Activated naive CD4-positive, alpha-beta T cell treated with anti-CD3 and anti-CD28 coated beads, Interleukin-2, amount 50 U/mL, for 24 hours (primary cell): Measurements from ENCODE around the gene SUCLA2.
A peak's percentile ranks its signal among the peaks of the same experiment; 100 is the strongest.
"Not testable (repeated sequence)": the region's sequence is repeated elsewhere in the genome, so short reads cannot be mapped to it uniquely, and the experiment has no call there.

Source experiments
- H3K27ac Mint-ChIP-seq: one replicate; pipeline ENCODE4 v1.8.0; 2021; ENCODE audit warnings: mild to moderate bottlenecking, mixed read lengths
- H3K27me3 Mint-ChIP-seq: one replicate; pipeline ENCODE4 v1.8.0; 2021; ENCODE audit warnings: mixed read lengths
- H3K36me3 Mint-ChIP-seq: one replicate; pipeline ENCODE4 v1.8.0; 2021; ENCODE audit warnings: mixed read lengths
- H3K4me1 Mint-ChIP-seq: one replicate; pipeline ENCODE4 v1.8.0; 2021; ENCODE audit warnings: mixed read lengths
- H3K4me3 Mint-ChIP-seq: one replicate; pipeline ENCODE4 v1.8.0; 2021; ENCODE audit warnings: mild to moderate bottlenecking, mixed read lengths
- H3K9me3 Mint-ChIP-seq: one replicate; pipeline ENCODE4 v1.8.0; 2021; ENCODE audit warnings: mixed read lengths

SUCLA2 gene

GRCh38 chr13:48009284-48009683, 8.2 kb upstream of the SUCLA2 start:
- H3K36me3 Mint-ChIP-seq: peaks cover 15% of the 10 kb centered on the region
- H3K4me1 Mint-ChIP-seq: no peaks in the 10 kb centered on the region
- no peak overlapping the region for H3K27ac Mint-ChIP-seq
- H3K4me3 Mint-ChIP-seq: no peak overlapping the region
- no peaks in the 10 kb centered on the region for H3K27me3 Mint-ChIP-seq
- H3K9me3 Mint-ChIP-seq: no peaks in the 10 kb centered on the region

- no peak overlapping the region for H3K4me3 Mint-ChIP-seq
- H3K9me3 Mint-ChIP-seq: no peaks in the 10 kb centered on the region
- H3K4me1 Mint-ChIP-seq: peaks cover 4% of the 10 kb centered on the region
- no peaks in the 10 kb centered on the region for H3K27me3 Mint-ChIP-seq
- H3K27ac Mint-ChIP-seq: no peak overlapping the region
- peaks cover 12% of the 10 kb centered on the region for H3K36me3 Mint-ChIP-seq
Observed at GRCh38 chr13:48006396-48006795, 5.3 kb upstream of the SUCLA2 start.

GRCh38 chr13:48004201-48004600, 3.1 kb upstream of the SUCLA2 start:
- H3K36me3 Mint-ChIP-seq: peaks cover 7% of the 10 kb centered on the region
- no peaks in the 10 kb centered on the region for H3K9me3 Mint-ChIP-seq
- peaks cover 22% of the 10 kb centered on the region for H3K4me1 Mint-ChIP-seq
- H3K4me3 Mint-ChIP-seq: no peak overlapping the region
- H3K27me3 Mint-ChIP-seq: no peaks in the 10 kb centered on the region
- H3K27ac Mint-ChIP-seq: no peak overlapping the region

- H3K9me3 Mint-ChIP-seq, H3K27me3 Mint-ChIP-seq, H3K36me3 Mint-ChIP-seq: not testable (repeated sequence)
- Mint-ChIP-seq H3K27ac (peak overlapping the region; percentile 77), H3K4me1 (peaks cover 41% of the 10 kb centered on the region), H3K4me3 (peak overlapping the region; percentile 96)
Observed at GRCh38 chr13:48001999-48002398, 926 bp upstream of the SUCLA2 start.

GRCh38 chr13:48000559-48001113, 437 bp downstream of the SUCLA2 start:
- Mint-ChIP-seq H3K4me3 (peak overlapping the region; percentile 96), H3K27ac (peak overlapping the region; percentile 77), H3K27me3 (no peaks in the 10 kb centered on the region), H3K4me1 (peaks cover 43% of the 10 kb centered on the region), H3K36me3 (peaks cover 7% of the 10 kb centered on the region), H3K9me3 (no peaks in the 10 kb centered on the region)

- no peaks in the 10 kb centered on the region for H3K27me3 Mint-ChIP-seq
- no peak overlapping the region for H3K27ac Mint-ChIP-seq
- H3K9me3 Mint-ChIP-seq: no peaks in the 10 kb centered on the region
- H3K4me3 Mint-ChIP-seq: peak overlapping the region; percentile 96
- H3K36me3 Mint-ChIP-seq: peaks cover 6% of the 10 kb centered on the region
- peaks cover 43% of the 10 kb centered on the region for H3K4me1 Mint-ChIP-seq
Observed at GRCh38 chr13:47999973-48000372, 1.1 kb downstream of the SUCLA2 start.

- Mint-ChIP-seq H3K27ac (peak overlapping the region; percentile 68), H3K27me3 (no peaks in the 10 kb centered on the region), H3K4me3 (no peak overlapping the region), H3K9me3 (no peaks in the 10 kb centered on the region), H3K4me1 (peaks cover 47% of the 10 kb centered on the region), H3K36me3 (peaks cover 11% of the 10 kb centered on the region)
Observed at GRCh38 chr13:47997384-47997783, 3.7 kb downstream of the SUCLA2 start.

GRCh38 chr13:47991859-47992258, 9.2 kb downstream of the SUCLA2 start:
- Mint-ChIP-seq H3K36me3 (peaks cover 23% of the 10 kb centered on the region), H3K27me3 (no peaks in the 10 kb centered on the region), H3K4me3 (no peak overlapping the region), H3K4me1 (peaks cover 19% of the 10 kb centered on the region), H3K9me3 (no peaks in the 10 kb centered on the region), H3K27ac (no peak overlapping the region)

- Mint-ChIP-seq H3K36me3 (peaks cover 27% of the 10 kb centered on the region), H3K27ac (no peak overlapping the region), H3K4me1 (peaks cover 18% of the 10 kb centered on the region), H3K4me3 (no peak overlapping the region), H3K9me3 (no peaks in the 10 kb centered on the region), H3K27me3 (no peaks in the 10 kb centered on the region)
Observed at GRCh38 chr13:47990920-47991466, 10.1 kb downstream of the SUCLA2 start.

GRCh38 chr13:47990427-47990826, 10.6 kb downstream of the SUCLA2 start:
- Mint-ChIP-seq H3K4me1 (peaks cover 18% of the 10 kb centered on the region), H3K27me3 (no peaks in the 10 kb centered on the region), H3K36me3 (peaks cover 30% of the 10 kb centered on the region), H3K9me3 (no peaks in the 10 kb centered on the region), H3K27ac (no peak overlapping the region), H3K4me3 (no peak overlapping the region)

- Mint-ChIP-seq H3K4me1 (peaks cover 7% of the 10 kb centered on the region), H3K27ac (no peak overlapping the region), H3K4me3 (no peak overlapping the region), H3K36me3 (peaks cover 40% of the 10 kb centered on the region), H3K9me3 (peaks cover 7% of the 10 kb centered on the region), H3K27me3 (no peaks in the 10 kb centered on the region)
Observed at GRCh38 chr13:47983070-47983469, 18.0 kb downstream of the SUCLA2 start.

- H3K4me1 Mint-ChIP-seq: peaks cover 7% of the 10 kb centered on the region
- H3K27ac Mint-ChIP-seq: no peak overlapping the region
- H3K9me3 Mint-ChIP-seq: peaks cover 16% of the 10 kb centered on the region
- H3K27me3 Mint-ChIP-seq: no peaks in the 10 kb centered on the region
- peaks cover 48% of the 10 kb centered on the region for H3K36me3 Mint-ChIP-seq
- H3K4me3 Mint-ChIP-seq: no peak overlapping the region
Observed at GRCh38 chr13:47976325-47976724, 24.7 kb downstream of the SUCLA2 start.

- no peaks in the 10 kb centered on the region for H3K9me3 Mint-ChIP-seq
- H3K27me3 Mint-ChIP-seq: no peaks in the 10 kb centered on the region
- no peaks in the 10 kb centered on the region for H3K4me1 Mint-ChIP-seq
- no peak overlapping the region for H3K27ac Mint-ChIP-seq
- H3K4me3 Mint-ChIP-seq: no peak overlapping the region
- peaks cover 49% of the 10 kb centered on the region for H3K36me3 Mint-ChIP-seq
Observed at GRCh38 chr13:47964863-47965262, 36.2 kb downstream of the SUCLA2 start.

GRCh38 chr13:47962237-47962636, 38.8 kb downstream of the SUCLA2 start:
- Mint-ChIP-seq H3K4me1 (no peaks in the 10 kb centered on the region), H3K27ac (no peak overlapping the region), H3K4me3 (no peak overlapping the region), H3K36me3 (peaks cover 57% of the 10 kb centered on the region), H3K9me3 (peaks cover 11% of the 10 kb centered on the region), H3K27me3 (no peaks in the 10 kb centered on the region)

GRCh38 chr13:47959468-47960247, 41.4 kb downstream of the SUCLA2 start:
- Mint-ChIP-seq H3K27me3 (no peaks in the 10 kb centered on the region), H3K9me3 (peaks cover 17% of the 10 kb centered on the region), H3K4me3 (no peak overlapping the region), H3K27ac (no peak overlapping the region), H3K36me3 (peaks cover 67% of the 10 kb centered on the region), H3K4me1 (no peaks in the 10 kb centered on the region)

GRCh38 chr13:47957073-47957472, 44.0 kb downstream of the SUCLA2 start:
- Mint-ChIP-seq H3K4me1 (peaks cover 3% of the 10 kb centered on the region), H3K36me3 (peaks cover 71% of the 10 kb centered on the region), H3K27me3 (no peaks in the 10 kb centered on the region), H3K4me3 (no peak overlapping the region), H3K9me3 (peaks cover 17% of the 10 kb centered on the region), H3K27ac (no peak overlapping the region)
